Stimulated activated CD4-positive, alpha-beta T cell treated with anti-CD3 and anti-CD28 coated beads, Interleukin-2, amount 100 ng/mL, for 48 hours (primary cell): ENCODE results near the gene CHRNG.

ENCODE experiments used
- DNase-seq, 2 donors: peaks; one replicate each; pipeline ENCODE4 v3.0.0-alpha.2; 2020

CHRNG gene

DNA sequence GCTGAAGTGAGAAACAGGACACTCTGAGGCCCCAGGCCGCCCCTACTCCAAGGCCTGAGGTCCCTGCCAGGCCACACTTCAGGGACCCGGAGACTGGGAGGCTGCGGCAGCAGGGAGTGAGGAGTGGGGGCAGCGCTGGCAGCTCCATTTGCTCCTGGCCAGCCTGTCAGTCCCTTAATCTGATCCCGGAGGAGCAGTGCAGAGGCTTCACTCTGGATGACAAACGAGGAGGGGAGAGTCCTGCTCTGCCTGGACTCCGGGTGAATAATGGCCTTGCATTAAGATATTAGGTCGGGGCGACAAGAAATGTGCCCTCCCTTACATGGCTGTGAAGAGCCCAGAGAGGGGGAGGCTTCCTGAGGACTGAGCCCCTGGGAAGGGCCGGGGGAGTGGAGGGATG lies 33.6 kb upstream of the CHRNG start:
- DNase-seq, result no peak

DNA sequence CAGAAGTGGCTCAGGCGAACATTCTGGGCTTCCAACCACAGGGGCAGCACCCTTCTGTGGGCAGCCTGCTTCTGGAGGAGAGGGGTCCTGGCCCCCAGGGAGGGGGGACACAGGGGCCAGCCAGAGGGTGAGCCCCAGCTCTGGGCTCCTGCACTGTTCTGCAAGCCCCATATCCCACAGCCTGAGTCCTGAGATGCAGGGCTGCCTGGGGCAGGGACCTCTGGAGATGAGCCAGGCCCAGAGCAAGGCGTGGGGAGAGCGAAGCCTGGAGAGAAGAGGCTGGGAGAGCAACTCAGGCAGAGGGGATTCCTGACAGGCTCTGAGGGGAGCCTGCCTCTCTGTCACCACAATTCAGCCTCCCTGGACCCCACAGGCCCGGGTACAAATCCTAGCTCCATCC lies 32.8 kb upstream of the CHRNG start:
- DNase-seq, result no peak

DNA sequence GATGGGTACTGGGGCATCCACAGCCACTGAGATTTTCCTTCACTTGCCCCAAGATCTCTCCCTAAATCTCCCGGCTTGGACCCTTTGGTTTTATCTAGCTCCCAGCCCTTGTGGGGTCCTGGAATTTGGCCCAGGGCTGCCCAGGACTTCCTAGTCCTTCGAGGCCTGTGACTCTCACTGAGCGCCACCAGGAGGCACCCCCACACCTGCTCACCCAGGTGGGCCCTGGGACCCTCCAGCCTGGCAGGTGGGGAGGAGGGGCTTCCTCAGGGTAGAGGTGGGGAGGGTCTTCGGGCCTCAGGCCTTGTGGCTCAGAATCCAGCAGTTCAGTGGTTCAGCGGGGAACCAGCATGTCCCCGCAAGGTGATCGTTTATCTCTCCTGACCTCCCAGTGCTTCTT lies 31.2 kb upstream of the CHRNG start:
- DNase-seq, result no peak

DNA sequence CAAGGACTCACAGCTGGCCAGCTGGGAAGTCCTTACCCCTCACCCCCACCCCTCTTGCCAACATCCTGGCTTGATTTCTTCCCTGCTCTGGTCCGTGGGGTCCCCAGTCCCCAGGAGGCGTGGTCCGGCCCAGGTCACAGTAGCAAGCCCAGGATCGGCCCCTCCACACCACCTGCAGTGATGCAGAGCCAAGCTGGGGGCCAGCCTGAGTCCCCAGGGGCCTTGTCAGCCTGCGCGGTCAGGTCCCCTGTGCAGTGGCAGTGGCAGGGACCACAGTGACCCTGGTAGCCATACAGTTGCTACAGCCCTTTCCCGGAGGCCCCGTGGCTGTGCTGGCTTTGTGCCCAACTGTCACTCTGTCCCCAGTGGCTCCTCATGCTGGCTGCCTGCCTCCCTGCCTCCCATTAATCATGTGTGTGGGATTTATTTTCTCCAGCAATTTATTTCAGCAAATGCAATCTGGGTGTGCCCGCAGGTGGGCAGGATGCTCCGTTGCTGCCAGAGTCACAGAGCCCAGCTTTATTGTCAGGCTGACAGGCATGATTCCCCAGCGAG lies 28.1 kb upstream of the CHRNG start:
- DNase-seq, result no peak

DNA sequence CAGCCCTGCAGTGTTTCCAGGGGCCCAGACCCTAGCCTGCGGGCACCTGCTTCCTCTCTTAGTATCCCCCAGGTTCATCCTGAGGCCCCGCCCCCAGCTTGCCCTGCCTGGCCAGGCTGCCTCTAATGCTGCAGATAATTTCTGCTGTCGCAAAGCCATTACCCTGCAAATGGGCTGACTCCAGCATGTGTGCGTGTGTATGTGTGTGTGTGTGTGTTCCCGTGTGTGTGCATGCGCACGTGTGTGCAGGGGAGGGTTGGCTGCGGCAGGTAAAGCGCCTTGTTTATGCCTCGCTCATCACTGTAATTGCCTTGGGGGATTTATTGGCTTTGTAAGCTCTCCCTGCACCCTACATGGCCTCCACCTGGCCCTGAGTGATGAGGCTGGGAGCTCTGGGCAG lies 26.9 kb upstream of the CHRNG start:
- DNase-seq, result no peak

DNA sequence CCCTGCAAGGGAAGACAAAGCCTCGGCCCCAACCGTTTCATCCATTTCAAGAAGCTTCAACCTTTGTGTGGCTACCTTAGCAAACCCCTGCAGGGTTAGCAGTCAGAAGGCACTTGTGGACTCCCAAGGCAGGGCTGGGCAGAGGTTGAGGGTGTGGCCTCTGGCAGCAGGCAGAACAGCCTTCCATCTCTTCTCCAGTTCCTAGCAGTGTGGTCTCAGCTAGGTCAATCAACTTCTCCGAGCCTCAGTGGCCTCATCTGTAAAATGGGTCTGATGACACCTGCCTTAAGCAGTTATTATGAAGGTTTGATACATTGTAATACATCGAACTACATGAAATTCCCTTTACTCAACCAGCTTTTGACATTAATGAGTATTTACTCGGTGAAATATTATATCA lies 26.1 kb upstream of the CHRNG start:
- DNase-seq, result no peak

DNA sequence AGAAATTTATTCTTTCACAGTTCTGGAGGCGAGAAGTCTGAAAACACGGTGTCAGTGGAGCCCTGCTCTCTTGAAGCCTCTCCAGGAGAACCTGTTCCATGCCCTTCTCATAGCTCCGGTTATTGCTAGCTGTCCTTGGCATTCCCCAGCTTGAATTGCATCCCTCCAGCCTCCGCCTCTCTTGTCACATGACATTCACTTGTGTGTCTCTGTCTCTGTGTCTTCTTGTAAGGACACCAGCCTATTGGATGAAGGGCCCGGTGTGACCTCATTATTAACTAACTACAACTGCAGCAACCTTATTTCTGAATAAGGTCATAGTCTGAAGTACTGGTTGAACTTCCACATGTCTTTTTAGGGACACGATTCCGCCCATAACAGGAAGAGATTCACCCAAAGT lies 23.9 kb upstream of the CHRNG start:
- DNase-seq, result no peak

DNA sequence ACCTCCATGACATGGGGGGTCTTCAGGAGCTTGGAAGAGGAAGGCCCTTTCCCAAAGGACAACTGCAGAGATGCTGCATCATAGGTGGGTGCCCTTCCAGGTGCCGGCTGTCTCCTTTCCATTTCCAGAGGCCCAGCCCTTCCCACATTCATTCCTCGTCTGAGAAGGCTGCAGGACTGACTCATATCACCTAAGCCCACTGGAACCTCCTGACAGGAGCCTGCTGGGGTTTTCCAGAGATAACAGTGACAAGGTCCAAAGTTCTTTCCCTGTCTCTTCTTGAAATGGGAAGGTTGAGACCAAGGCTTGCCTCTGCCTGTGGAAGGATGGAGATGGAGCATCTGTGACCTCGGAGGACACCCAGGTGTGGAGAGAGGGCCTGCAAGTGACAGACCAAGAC lies 22.9 kb upstream of the CHRNG start:
- DNase-seq, result no peak

DNA sequence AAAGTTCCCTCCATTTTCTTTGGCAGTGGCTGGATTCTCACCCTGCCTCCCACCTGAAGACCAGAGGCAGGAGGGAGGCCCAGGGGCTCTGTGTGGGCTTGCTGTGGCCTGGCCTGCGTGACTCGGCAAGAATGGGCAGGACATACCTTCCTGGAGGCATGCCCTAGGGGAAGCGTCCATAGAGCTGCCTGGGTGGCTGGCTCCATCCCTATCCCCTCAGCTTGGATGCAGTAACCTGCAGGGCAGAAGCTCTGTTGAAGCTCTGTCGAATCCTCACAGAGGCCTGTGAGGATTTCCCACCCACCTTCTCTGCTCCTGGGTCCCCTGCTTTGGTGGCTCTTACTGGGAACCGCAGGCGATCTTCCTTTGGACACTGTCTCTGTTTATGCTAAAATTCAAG lies 20.6 kb upstream of the CHRNG start:
- DNase-seq, result no peak

DNA sequence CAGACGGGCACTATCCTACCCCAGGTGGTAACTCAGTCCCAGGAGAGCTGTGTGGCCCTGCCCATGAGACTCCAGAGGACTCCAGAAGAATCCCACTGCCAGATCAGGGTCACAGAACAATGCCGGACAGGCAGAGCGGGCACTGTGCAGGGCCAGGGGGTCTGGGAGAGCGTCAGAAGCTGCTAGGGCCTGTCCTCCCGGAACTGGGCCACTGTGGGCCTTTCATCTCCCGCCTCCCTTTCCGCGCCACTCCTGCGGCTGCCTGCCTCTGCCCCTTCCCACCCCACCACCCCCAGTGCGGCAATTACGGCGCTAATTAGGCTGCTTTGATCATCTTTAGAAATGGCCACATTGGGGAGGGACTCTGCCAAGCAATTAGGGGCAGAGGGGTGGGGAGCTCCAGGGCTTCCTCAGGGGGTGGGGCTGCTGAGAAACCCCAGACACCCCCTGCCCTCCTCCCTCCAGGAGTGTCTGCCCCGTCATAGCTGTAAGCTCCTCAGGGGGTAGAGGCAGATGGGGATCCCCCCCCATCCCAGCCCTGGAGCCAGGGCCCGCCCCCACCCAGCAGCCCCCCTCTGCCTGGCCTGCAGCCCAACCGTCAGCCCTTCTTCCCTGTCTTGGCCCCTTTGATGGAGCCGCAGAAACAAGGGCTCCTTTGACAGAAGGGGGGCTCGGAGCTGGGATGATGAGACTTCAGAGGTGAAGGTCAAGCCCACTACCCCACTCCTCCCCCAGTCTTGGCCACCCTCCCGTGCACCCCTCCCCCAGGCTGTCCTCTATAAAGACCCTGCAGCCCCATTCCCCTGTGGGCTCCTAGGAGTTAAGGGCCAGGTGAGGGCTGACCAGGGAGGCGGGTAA lies 19.7 kb upstream of the CHRNG start, which contains the start of gene PRSS56:
TSS of gene PRSS56 (plus strand) at position 808 of the 858 bp plus-strand sequence. CDS start 211 bp downstream, outside the sequence.
- DNase-seq, result no peak

DNA sequence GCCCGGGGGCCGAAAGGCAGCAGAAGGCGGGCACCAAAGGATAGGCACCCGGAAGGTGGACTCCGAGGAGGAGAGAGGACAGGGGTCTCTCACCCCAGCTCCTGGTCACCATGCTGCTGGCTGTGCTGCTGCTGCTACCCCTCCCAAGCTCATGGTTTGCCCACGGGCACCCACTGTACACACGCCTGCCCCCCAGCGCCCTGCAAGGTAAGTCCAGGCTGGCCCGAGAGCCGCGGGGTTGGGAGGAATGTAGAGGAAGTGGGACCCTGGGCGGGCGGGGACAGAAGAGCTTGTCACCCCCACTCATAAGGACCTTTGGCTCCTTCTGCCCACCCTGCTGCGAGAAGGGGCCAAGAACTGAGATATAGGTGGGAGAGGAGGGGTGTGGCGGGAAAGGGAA lies 19.0 kb upstream of the CHRNG start:
- no peak for DNase-seq

DNA sequence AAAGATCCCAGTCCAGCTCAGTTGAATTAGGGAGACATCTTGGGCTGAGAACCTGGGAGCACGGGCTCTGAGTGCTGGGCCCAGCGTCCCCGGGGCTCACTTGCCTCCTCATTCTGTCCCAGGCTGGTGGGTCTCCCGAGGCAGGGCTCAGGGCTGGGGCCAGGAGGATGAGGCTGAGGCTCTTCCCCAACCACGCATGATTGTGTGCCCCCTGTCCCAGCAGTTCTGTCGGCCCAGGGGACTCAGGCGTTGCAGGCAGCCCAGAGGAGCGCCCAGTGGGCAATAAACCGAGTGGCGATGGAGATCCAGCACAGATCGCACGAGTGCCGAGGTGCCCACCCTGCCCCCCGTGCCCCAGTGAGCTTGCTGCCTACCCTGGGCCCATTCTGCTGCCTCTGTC lies 18.4 kb upstream of the CHRNG start:
- no peak for DNase-seq

DNA sequence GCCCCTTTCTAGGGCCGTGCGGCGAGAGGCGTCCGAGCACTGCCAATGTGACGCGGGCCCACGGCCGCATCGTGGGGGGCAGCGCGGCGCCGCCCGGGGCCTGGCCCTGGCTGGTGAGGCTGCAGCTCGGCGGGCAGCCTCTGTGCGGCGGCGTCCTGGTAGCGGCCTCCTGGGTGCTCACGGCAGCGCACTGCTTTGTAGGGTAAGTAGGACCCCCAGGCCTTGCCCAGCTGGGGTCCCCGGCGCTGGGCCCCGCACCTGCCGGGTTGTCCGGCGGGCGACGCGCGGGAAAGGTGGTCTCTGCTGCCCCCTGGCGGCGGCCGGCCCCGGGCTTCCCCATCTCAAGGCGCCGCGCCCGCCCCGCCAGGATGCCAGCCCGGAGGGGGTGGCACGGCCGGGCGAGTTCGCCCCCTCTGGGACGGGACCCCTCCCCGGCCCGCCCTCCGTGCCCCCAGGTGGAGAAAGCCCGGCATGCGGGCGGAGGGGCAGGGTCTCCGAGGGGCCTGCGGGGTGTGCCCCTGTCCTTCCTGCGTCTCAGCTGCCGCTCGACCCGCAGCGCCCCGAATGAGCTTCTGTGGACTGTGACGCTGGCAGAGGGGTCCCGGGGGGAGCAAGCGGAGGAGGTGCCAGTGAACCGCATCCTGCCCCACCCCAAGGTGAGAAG lies 17.4 kb upstream of the CHRNG start:
- peak; percentile 63 to 81 for DNase-seq

DNA sequence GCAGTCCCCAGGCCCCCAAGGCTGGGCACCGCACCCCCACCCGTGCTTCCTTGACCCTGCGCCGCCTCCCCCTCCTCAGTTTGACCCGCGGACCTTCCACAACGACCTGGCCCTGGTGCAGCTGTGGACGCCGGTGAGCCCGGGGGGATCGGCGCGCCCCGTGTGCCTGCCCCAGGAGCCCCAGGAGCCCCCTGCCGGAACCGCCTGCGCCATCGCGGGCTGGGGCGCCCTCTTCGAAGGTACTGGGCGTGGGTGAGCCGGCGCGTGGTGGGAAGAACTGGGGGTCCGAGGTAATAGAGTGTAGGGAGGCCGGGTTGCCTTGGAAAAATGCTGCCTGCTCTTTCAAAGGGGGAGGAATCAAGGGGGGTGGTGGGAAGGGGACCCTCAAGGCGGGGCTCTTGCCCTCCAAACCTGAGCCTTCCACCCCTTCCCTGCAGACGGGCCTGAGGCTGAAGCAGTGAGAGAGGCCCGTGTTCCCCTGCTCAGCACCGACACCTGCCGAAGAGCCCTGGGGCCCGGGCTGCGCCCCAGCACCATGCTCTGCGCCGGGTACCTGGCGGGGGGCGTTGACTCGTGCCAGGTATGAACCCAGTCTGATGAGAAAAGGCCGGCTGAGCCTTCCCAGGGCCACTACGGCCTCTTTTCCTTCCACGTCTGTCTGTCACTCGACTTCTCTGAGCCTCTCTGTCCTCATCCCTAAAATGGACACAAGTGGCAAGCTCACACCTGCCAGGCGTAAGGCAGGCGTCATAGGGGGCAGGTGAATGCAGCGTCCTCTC lies 16.7 kb upstream of the CHRNG start:
- no peak for DNase-seq

DNA sequence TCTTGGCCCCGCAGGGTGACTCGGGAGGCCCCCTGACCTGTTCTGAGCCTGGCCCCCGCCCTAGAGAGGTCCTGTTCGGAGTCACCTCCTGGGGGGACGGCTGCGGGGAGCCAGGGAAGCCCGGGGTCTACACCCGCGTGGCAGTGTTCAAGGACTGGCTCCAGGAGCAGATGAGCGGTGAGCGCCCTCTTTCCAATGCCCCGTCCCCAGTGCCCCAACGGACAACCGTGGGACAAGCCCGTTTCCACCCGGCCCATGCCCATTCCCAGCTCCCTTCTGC lies 16.1 kb upstream of the CHRNG start:
- DNase-seq, result no peak

DNA sequence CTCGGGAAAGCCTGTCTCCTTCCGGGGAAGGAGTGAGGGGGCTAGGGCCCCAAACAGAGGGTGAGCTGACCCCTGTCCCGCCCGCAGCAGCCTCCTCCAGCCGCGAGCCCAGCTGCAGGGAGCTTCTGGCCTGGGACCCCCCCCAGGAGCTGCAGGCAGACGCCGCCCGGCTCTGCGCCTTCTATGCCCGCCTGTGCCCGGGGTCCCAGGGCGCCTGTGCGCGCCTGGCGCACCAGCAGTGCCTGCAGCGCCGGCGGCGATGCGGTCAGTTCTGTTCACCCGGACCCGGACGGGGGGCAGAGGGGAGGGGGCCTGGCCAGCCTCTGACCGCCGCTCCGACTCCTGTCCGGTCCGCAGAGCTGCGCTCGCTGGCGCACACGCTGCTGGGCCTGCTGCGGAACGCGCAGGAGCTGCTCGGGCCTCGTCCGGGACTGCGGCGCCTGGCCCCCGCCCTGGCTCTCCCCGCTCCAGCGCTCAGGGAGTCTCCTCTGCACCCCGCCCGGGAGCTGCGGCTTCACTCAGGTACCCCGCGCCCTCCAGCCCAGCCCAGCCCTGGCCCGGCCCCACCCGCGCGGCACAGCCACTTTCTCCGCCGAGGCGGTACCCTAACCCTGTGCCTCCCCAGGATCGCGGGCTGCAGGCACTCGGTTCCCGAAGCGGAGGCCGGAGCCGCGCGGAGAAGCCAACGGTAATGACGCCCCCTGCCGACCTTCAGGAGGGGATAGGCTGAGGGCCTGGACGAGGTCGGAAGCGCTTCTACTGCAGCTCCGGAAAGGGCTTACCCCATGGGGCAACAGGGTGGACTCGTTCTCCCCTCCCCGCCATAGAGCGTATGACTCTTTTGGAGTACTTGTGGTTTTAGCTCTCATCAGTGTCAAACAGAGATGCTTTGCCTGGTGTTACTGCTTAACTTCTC lies 15.6 kb upstream of the CHRNG start:
- DNase-seq, result peak in 1 of 2 donors; percentile 32

DNA sequence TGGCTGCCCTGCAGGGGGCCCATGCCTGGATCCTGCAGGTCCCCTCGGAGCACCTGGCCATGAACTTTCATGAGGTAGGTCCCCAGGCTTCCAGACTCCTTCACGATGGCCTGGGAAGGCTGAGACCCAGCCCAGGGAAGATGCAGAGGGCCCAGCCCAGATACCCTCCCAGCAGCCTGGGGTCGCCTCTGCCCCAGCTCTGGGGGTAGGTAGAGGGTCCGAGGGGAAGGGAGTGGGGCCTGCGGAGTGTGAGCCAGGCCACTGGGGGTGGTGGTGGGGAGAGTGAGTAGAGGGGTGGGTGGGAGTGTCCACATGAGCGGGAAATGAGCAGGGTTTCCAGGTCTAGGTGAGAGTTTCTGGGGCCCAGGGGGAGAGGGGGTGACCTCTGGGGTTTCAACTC lies 14.7 kb upstream of the CHRNG start:
- no peak for DNase-seq

DNA sequence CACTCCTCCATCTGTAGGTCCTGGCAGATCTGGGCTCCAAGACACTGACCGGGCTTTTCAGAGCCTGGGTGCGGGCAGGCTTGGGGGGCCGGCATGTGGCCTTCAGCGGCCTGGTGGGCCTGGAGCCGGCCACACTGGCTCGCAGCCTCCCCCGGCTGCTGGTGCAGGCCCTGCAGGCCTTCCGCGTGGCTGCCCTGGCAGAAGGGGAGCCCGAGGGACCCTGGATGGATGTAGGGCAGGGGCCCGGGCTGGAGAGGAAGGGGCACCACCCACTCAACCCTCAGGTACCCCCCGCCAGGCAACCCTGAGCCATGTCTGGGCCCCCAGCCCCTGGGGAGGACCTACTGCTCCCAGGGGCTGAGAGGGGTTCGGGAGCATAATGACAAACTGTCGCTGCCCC lies 14.3 kb upstream of the CHRNG start:
- DNase-seq, result no peak

DNA sequence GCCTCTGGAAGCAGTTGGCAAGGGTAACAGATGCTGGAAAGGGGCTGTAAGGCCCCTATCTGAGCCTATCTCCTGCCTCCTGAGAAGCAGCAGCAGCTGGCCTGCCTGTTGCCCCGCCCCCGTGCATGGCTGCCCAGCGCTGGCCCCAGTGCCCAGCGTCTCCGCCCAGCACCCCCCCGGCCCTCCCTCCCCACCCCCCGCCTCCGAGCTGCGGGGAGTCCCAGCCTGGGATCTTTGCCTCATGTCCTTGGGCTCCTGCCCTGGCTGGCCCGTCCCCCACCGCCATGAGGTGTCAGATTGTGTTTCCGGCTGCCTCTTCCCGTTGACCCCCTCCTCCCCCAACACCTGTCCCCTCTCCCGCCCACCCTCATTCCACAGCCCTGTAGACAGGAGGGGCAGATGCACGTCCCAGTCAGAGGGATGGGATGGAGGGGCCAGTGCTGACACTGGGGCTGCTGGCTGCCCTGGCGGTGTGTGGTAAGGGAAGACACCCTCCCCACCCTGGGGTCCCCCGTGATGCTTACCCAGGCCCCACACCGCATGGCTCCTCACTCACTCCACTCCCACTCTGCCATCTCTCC lies 13.6 kb upstream of the CHRNG start, which contains the start of gene CHRND:
TSS of gene CHRND (plus strand) at position 370 of the 581 bp plus-strand sequence. CDS start at position 426, 56 bp downstream.
- DNase-seq, result no peak

DNA sequence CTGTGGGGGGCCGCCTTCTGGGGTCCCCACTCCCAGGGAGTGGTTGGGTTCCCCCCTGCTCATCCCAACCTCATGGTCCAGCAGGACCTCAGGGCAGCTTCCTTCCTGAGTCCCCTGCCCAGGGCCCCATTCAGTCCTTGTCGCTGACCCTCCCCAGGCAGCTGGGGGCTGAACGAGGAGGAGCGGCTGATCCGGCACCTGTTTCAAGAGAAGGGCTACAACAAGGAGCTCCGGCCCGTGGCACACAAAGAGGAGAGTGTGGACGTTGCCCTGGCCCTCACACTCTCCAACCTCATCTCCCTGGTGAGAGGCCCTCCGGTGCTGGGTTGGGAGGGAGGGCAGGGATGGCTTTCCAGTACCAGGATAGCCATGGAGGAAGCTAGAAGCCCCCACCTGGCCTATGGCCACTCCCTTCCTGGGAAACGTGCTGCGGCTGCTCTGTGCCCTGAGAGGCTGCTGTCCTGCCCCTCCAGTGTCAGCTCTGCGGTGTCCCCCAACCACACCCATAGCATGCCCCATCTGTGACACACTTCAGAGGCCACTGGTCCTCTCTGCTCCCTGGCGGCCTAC lies 13.0 kb upstream of the CHRNG start:
- DNase-seq, result no peak

DNA sequence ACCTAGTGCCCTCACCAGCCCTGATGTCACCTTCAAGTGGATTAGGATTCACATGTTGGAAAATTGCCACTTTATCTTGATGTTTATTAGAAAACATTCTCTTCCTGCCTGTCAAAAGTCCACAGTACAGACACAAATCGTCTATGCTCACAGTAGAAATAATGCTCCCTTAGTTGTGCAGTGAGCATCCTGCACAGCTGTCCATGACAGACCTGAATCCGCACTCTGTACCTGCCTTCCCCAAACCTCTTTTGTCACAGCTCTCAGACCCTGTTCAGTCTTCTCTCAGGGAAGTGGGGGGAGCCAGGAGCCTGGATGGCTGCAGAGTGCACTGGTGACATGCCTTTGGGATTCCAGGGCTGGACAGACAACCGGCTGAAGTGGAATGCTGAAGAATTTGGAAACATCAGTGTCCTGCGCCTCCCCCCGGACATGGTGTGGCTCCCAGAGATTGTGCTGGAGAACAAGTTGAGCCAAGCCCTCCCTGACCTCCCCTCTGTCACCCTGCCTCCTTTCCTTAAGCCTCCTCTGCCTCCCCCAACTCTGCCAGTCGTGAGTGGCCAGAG lies 11.5 kb upstream of the CHRNG start:
- DNase-seq, result no peak
